ENCODE results near the gene ZMIZ1.

The ZMIZ1 gene

GRCh38 chr10:79124066-79124465, 55.3 kb downstream of the ZMIZ1 start:
- DNase-seq = no peak

- DNase-seq = no peak
Observed at GRCh38 chr10:79125092-79125491, 56.3 kb downstream of the ZMIZ1 start.

- DNase-seq = no peak
Observed at GRCh38 chr10:79126351-79127080, 57.8 kb downstream of the ZMIZ1 start.

GRCh38 chr10:79127151-79127961, 58.6 kb downstream of the ZMIZ1 start:
- no peak for DNase-seq

GRCh38 chr10:79128241-79128922, 59.6 kb downstream of the ZMIZ1 start:
- no peak for DNase-seq

- DNase-seq = no peak
Observed at GRCh38 chr10:79128923-79129305, 60.1 kb downstream of the ZMIZ1 start.

- DNase-seq = no peak
Observed at GRCh38 chr10:79129361-79129997, 60.7 kb downstream of the ZMIZ1 start.

GRCh38 chr10:79130255-79130654, 61.5 kb downstream of the ZMIZ1 start:
- DNase-seq = no peak

GRCh38 chr10:79130846-79131245, 62.1 kb downstream of the ZMIZ1 start:
- no peak for DNase-seq

GRCh38 chr10:79131836-79132631, 63.3 kb downstream of the ZMIZ1 start:
- DNase-seq = no peak

- DNase-seq = no peak
Observed at GRCh38 chr10:79132681-79133381, 64.1 kb downstream of the ZMIZ1 start.

- no peak for DNase-seq
Observed at GRCh38 chr10:79133416-79133815, 64.7 kb downstream of the ZMIZ1 start.

- no peak for DNase-seq
Observed at GRCh38 chr10:79135790-79136189, 67.0 kb downstream of the ZMIZ1 start.

GRCh38 chr10:79136236-79137005, 67.7 kb downstream of the ZMIZ1 start:
- DNase-seq = no peak

- DNase-seq = no peak
Observed at GRCh38 chr10:79137300-79137756, 68.6 kb downstream of the ZMIZ1 start.

GRCh38 chr10:79137826-79138225, 69.1 kb downstream of the ZMIZ1 start:
- DNase-seq = no peak

GRCh38 chr10:79138449-79139123, 69.8 kb downstream of the ZMIZ1 start:
- DNase-seq = no peak

GRCh38 chr10:79139124-79139835, 70.5 kb downstream of the ZMIZ1 start:
- DNase-seq = no peak

- DNase-seq = no peak
Observed at GRCh38 chr10:79140085-79140793, 71.5 kb downstream of the ZMIZ1 start.

All from activated CD4-positive, alpha-beta T cell treated with anti-CD3 and anti-CD28 coated beads for 1 hour (primary cell).